IMR-90 (cell line): ENCODE data around the gene NKAIN2. TPM values are rescaled to one million over a fixed set of nuclear protein-coding genes. Genes with fewer than 3 reads are reported as not detected.

Source experiments
- ATAC-seq: fragments of 200-7000 bp; cut with Tn5 transposase; 2 replicates; pipeline ENCODE4 v1.9.1; 2020; ENCODE audit warnings: low read depth, mild to moderate bottlenecking, moderate library complexity
- BruUV-seq: library from RNA; stranded (reverse); fragments of 400-500 nt; replicated peaks from 2 replicates; lab custom pipeline; 2021; lab: Mats Ljungman, UMichigan
- CTCF ChIA-PET: fragments of 300-600 bp; formaldehyde crosslinking; extraction: SDS; loops from one replicate; lab custom pipeline; 2021; ENCODE audit warnings: antibody characterized with exemption; lab: Yijun Ruan, JAX
- POLR2A ChIA-PET: fragments of 300-600 bp; sonication (Branson Sonifier 250); formaldehyde crosslinking; loops from one replicate; lab custom pipeline; 2022; ENCODE audit warnings: antibody characterized with exemption; ENCODE audit not compliant: unreplicated experiment; lab: Charles Lee
- DNase-seq: peaks from one replicate; pipeline ENCODE4 v3.0.0; 2013
- H2AFZ ChIP-seq: replicated peaks from 2 replicates; pipeline ENCODE3; 2013; ENCODE audit warnings: low read length, mild to moderate bottlenecking; ENCODE audit not compliant: poor library complexity
- H2AK5ac ChIP-seq: 2 replicates; pipeline ENCODE4 v1.6.1; 2013; ENCODE audit warnings: low read depth, low read length, inconsistent platforms
- H2AK9ac ChIP-seq: replicated peaks from 2 replicates; pipeline ENCODE3; 2013; ENCODE audit warnings: mild to moderate bottlenecking, low read depth, low read length, moderate library complexity; ENCODE audit not compliant: poor library complexity
- H2BK120ac ChIP-seq: 2 replicates; pipeline ENCODE4 v1.6.1; 2013; ENCODE audit warnings: low read depth, low read length, inconsistent platforms
- H2BK15ac ChIP-seq: 3 replicates; pipeline ENCODE4 v1.6.1; 2013; ENCODE audit warnings: low read depth, low read length, inconsistent platforms
- H2BK20ac ChIP-seq: 2 replicates; pipeline ENCODE4 v1.6.1; 2013; ENCODE audit warnings: low read depth, mild to moderate bottlenecking, inconsistent platforms, low read length, moderate library complexity
- H2BK5ac ChIP-seq: 2 replicates; pipeline ENCODE4 v1.6.1; 2013; ENCODE audit warnings: mild to moderate bottlenecking, low read depth, low read length, inconsistent platforms; ENCODE audit not compliant: poor library complexity, severe bottlenecking
- H3K14ac ChIP-seq: replicated peaks from 2 replicates; pipeline ENCODE4 v1.6.1; 2013; ENCODE audit warnings: low read depth, low read length, inconsistent platforms
- H3K18ac ChIP-seq: 2 replicates; pipeline ENCODE4 v1.6.1; 2013; ENCODE audit warnings: low read depth, low read length, control low read depth
- H3K23ac ChIP-seq: 2 replicates; pipeline ENCODE4 v1.6.1; 2013; ENCODE audit warnings: low read depth, low read length, inconsistent platforms
- H3K27ac ChIP-seq: 2 replicates; pipeline ENCODE4 v1.5.1; 2013; ENCODE audit warnings: mild to moderate bottlenecking, control low read depth, low read length; ENCODE audit not compliant: insufficient read depth
- H3K27me3 ChIP-seq: 2 replicates; pipeline ENCODE4 v1.6.1; 2013; ENCODE audit warnings: low read length; ENCODE audit not compliant: control insufficient read depth, insufficient read depth
- H3K36me3 ChIP-seq: 2 replicates; pipeline ENCODE4 v1.6.1; 2013; ENCODE audit warnings: low read length, mixed read lengths; ENCODE audit not compliant: control insufficient read depth, insufficient read depth
- H3K4ac ChIP-seq: 2 replicates; pipeline ENCODE4 v1.6.1; 2013; ENCODE audit warnings: low read depth, low read length, inconsistent platforms
- H3K4me1 ChIP-seq: 2 replicates; pipeline ENCODE4 v1.6.1; 2013; ENCODE audit warnings: low read length, mixed read lengths; ENCODE audit not compliant: control insufficient read depth, insufficient read depth
- H3K4me2 ChIP-seq: 2 replicates; pipeline ENCODE4 v1.6.1; 2013; ENCODE audit warnings: low read depth, mild to moderate bottlenecking, control low read depth, low read length, moderate library complexity
- H3K4me3 ChIP-seq: 2 replicates; pipeline ENCODE4 v1.5.1; 2013; ENCODE audit warnings: low read depth, mild to moderate bottlenecking, control low read depth, low read length, moderate library complexity; ENCODE audit not compliant: insufficient read depth
- H3K56ac ChIP-seq: 2 replicates; pipeline ENCODE4 v1.6.1; 2013; ENCODE audit warnings: low read length, inconsistent platforms; ENCODE audit not compliant: insufficient read depth; ENCODE audit errors: extremely low read depth
- H3K79me1 ChIP-seq, 2 experiments: 2 replicates each; pipeline ENCODE4 v1.6.1; 2013; ENCODE audit warnings: low read length in 2 of 2, inconsistent platforms in 1 of 2, low read depth in 1 of 2
- H3K9ac ChIP-seq: 2 replicates; pipeline ENCODE4 v1.6.1; 2013; ENCODE audit warnings: low read depth, low read length, control low read depth
- H3K9me1 ChIP-seq: 2 replicates; pipeline ENCODE4 v1.6.1; 2013; ENCODE audit warnings: low read length, inconsistent platforms; ENCODE audit not compliant: insufficient read depth
- H3K9me3 ChIP-seq: 2 replicates; pipeline ENCODE4 v1.6.1; 2013; ENCODE audit warnings: low read length; ENCODE audit not compliant: control insufficient read depth, insufficient read depth
- H4K20me1 ChIP-seq: 2 replicates; pipeline ENCODE4 v1.6.1; 2013; ENCODE audit warnings: low read length, inconsistent platforms; ENCODE audit not compliant: insufficient read depth
- H4K5ac ChIP-seq: 2 replicates; pipeline ENCODE4 v1.6.1; 2013; ENCODE audit warnings: mild to moderate bottlenecking, low read depth, low read length, control low read depth
- H4K8ac ChIP-seq, 2 experiments: 2 replicates each; pipeline ENCODE4 v1.6.1; 2013; ENCODE audit warnings: low read depth in 2 of 2, low read length in 2 of 2, control low read depth in 1 of 2, inconsistent platforms in 1 of 2
- H4K91ac ChIP-seq: 2 replicates; pipeline ENCODE4 v1.6.1; 2013; ENCODE audit warnings: low read depth, low read length, inconsistent platforms; ENCODE audit not compliant: insufficient read depth
- BHLHE40 ChIP-seq: fragments of 150-350 bp; IDR thresholded peaks from 2 replicates; pipeline ENCODE4 v1.6.1; 2016; ENCODE audit warnings: mild to moderate bottlenecking, low read depth, low read length
- CEBPB ChIP-seq: IDR thresholded peaks from 2 replicates; pipeline ENCODE4 v1.6.1; 2012; ENCODE audit warnings: low read depth, low read length, improper control_type of control experiment
- CHD1 ChIP-seq: IDR thresholded peaks from 2 replicates; pipeline ENCODE4 v1.6.1; 2012; ENCODE audit warnings: low read depth, low read length, improper control_type of control experiment
- ELK1 ChIP-seq: fragments of 150-350 bp; IDR thresholded peaks from 2 replicates; pipeline ENCODE4 v1.6.1; 2016; ENCODE audit warnings: low read depth, mild to moderate bottlenecking, low read length, moderate library complexity, borderline replicate concordance
- FOS ChIP-seq: fragments of 150-350 bp; IDR thresholded peaks from 2 replicates; pipeline ENCODE4 v1.6.1; 2016; ENCODE audit warnings: low read depth, low read length
- MAZ ChIP-seq: IDR thresholded peaks from 2 replicates; pipeline ENCODE4 v1.6.1; 2012; ENCODE audit warnings: low read depth, mild to moderate bottlenecking, low read length, improper control_type of control experiment, moderate library complexity, borderline replicate concordance
- MXI1 ChIP-seq: IDR thresholded peaks from 2 replicates; pipeline ENCODE4 v1.6.1; 2012; ENCODE audit warnings: low read depth, mild to moderate bottlenecking, low read length, moderate library complexity, borderline replicate concordance
- POLR2A ChIP-seq: IDR thresholded peaks from 2 replicates; pipeline ENCODE4 v1.6.1; 2012; ENCODE audit warnings: mild to moderate bottlenecking, low read depth, low read length
- RAD21 ChIP-seq: IDR thresholded peaks from 2 replicates; pipeline ENCODE4 v1.6.1; 2012; ENCODE audit warnings: low read length, improper control_type of control experiment
- RFX5 ChIP-seq: IDR thresholded peaks from 2 replicates; pipeline ENCODE4 v1.8.0; 2012; ENCODE audit warnings: low read depth, mild to moderate bottlenecking, low read length, moderate library complexity
- SMC3 ChIP-seq: fragments of 150-350 bp; IDR thresholded peaks from 2 replicates; pipeline ENCODE4 v1.6.1; 2016; ENCODE audit warnings: low read depth, mild to moderate bottlenecking, antibody characterized with exemption, low read length, moderate library complexity
- USF2 ChIP-seq: fragments of 150-350 bp; IDR thresholded peaks from 2 replicates; pipeline ENCODE4 v1.6.1; 2017; ENCODE audit warnings: mild to moderate bottlenecking, antibody characterized with exemption, low read length, low read depth
- WGBS, 2 experiments: methylation state at CpG; one replicate each; pipeline versions ENCODE4 v1.1.5 to v1.1.7; 2013; ENCODE audit warnings: missing lambda C conversion rate in 2 of 2; ENCODE audit not compliant: insufficient read length in 1 of 2; ENCODE audit errors: extremely low coverage in 2 of 2; 5-methylcytosine and 5-hydroxymethylcytosine counted together
- dilution Hi-C: fragments of 300-500 bp; cut with HindIII; formaldehyde crosslinking; loops from one replicate; pipeline ENCODE4 v1.14.3; 2018; ENCODE audit warnings: low sequenced_read_pairs; ENCODE audit not compliant: unreplicated experiment
- in situ Hi-C: fragments of 300-500 bp; cut with MboI; formaldehyde crosslinking; loops from 3 replicates; pipeline ENCODE4 v1.14.3; 2019; ENCODE audit warnings: low sequenced_read_pairs, inconsistent platforms, mixed read lengths
- intact Hi-C: fragments of 100-400 bp; cut with micrococcal nuclease; formaldehyde crosslinking; loops from 2 replicates; pipeline ENCODE4 v1.10.0; 2022
- polyA plus RNA-seq, 3 experiments: library from polyadenylated mRNA; depleted of rRNA; stranded (reverse); fragments of >200 nt; gene quantifications; 2 replicates each; pipeline ENCODE4 v1.2.3, GENCODE V29; 2012; ENCODE audit warnings: low replicate concordance in 1 of 3
- total RNA-seq: library from RNA; depleted of rRNA; stranded (reverse); fragments of >200 nt; gene quantifications from 2 replicates; pipeline ENCODE4 v1.2.3, GENCODE V29; 2012

NKAIN2 gene
- total and polyA plus RNA-seq, 2 of the 4 experiments (the other 2 are of a cell fraction), result not detected

- TF ChIP-seq RAD21 (no peak), FOS (no peak), SMC3 (no peak), USF2 (no peak), MXI1 (no peak), CHD1 (no peak), MAZ (no peak), POLR2A (no peak), BHLHE40 (no peak), CEBPB (no peak), ELK1 (no peak), RFX5 (no peak)
- Histone ChIP-seq H3K23ac (no peak overlapping the region), H3K4me2 (no peak overlapping the region), H3K36me3 (no peaks in the 10 kb centered on the region), H3K56ac (no peak overlapping the region), H2AK9ac (no peak overlapping the region), H3K4me1 (no peaks in the 10 kb centered on the region), H3K9me3 (no peaks in the 10 kb centered on the region), H3K27me3 (no peaks in the 10 kb centered on the region), H3K4me3 (no peak overlapping the region), H3K9ac (no peak overlapping the region), H2AK5ac (no peak overlapping the region), H3K14ac (no peak overlapping the region), H3K79me1 (no peaks in the 10 kb centered on the region), H4K5ac (no peak overlapping the region), H4K8ac (no peak overlapping the region), H4K91ac (no peak overlapping the region), H2BK120ac (no peak overlapping the region), H3K4ac (no peak overlapping the region), H2AFZ (no peak overlapping the region), H3K27ac (no peak overlapping the region), H2BK20ac (no peak overlapping the region), H3K18ac (no peak overlapping the region), H4K20me1 (no peaks in the 10 kb centered on the region), H2BK5ac (no peak overlapping the region), H3K9me1 (no peaks in the 10 kb centered on the region), H2BK15ac (no peak overlapping the region)
- DNase-seq (no peak), ATAC-seq (no peak)
- in situ Hi-C loops, result no loop called here
- ChIA-PET CTCF (no interaction called here), POLR2A (no interaction called here)
- intact Hi-C loops, result no loop called here
- WGBS, 2 experiments, result no CpG with 5 or more reads among the region's 3 CpGs
- dilution Hi-C loops, result no loop called here
- no TSS peak for BruUV-seq
These were observed 637.8 kb downstream of the NKAIN2 start for GRCh38 chr6:124441450-124441849.
